ENCODE data around the gene TIGIT. TPM values are rescaled to one million over a fixed set of nuclear protein-coding genes. Genes with fewer than 3 reads are reported as not detected.

The TIGIT gene
- total and polyA plus RNA-seq, 10 of the 15 experiments (the other 5 are each of a cell fraction or from before 2014, with no cell fraction given): 0.08 to 4.7 (median 0.94) TPM

DNA sequence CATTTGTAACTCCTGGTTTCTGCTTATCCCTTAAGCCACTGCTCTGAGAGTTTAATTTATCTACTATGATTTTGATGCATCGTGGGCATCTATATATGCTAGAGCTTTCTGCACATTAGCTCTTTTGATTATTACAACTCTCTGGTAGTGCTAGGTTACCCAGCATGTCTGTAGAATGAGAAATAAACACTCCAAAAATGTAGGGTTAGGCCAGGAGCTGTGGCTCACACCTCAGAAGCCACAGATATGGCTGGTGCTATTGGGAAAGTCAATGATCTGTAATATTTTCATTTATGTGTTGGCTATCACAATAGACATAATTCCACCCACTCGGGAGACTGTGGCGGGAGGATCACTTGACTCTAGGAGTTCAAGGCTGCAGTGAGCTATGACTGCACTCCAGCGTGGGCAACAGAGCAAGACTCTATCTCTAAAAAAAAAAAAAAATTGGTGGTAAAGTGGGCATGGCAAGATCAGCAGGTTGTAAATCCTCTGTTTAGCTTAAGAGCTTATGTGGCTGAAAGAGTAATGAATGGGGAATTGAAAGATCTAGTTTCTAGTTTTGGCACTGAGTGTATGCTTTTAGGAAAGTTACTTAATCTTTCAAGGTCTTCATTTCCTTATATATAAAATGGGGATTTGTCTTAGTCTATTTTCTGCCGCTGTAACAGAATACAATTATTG, 6.3 kb downstream of the TIGIT start:
- no peak overlapping the region for H3K27ac ChIP-seq (ENCODE audit: control insufficient read depth, insufficient read depth)
- intact Hi-C loops (cut with micrococcal nuclease; ENCODE audit: unreplicated experiment) (no loop called here), in situ Hi-C loops (cut with MboI) (no loop called here)
- peak; percentile 75 for ATAC-seq
- POLR2A ChIA-PET: interaction anchor here (1.4 kb wide), 1 partner anchor 8 kb away, joined by 3 read pairs; no protein-coding TSS in a partner anchor
- H3K27me3 ChIP-seq (replicated peaks in 1 of 2; ENCODE audit: control insufficient read depth in 2 of 2, insufficient read depth in 2 of 2, low read length in 1 of 2): no peaks in the 10 kb centered on the region
- no peak overlapping the region for H3K4me3 ChIP-seq
- H3K9ac ChIP-seq (ENCODE audit: control insufficient read depth, insufficient read depth, low read length): no peak overlapping the region
- no TSS peak for BruUV-seq (replicated peaks)
- RAD21 ChIA-PET (ENCODE audit: unreplicated experiment): interaction anchor here (0.7 to 2.1 kb wide), 6 partner anchors 9 to 961 kb away, joined by 3 to 9 read pairs (median 4); no protein-coding TSS in a partner anchor
- no peaks in the 10 kb centered on the region for H3K9me3 ChIP-seq (replicated peaks; ENCODE audit: control insufficient read depth, insufficient read depth, low read length)
- no peak for DNase-seq (ENCODE audit: low read depth, low spot score)
- H3K4me2 ChIP-seq (ENCODE audit: control insufficient read depth, insufficient read depth): peak overlapping the region; percentile 1; the same call in 1 of the 2 replicates
- H2AFZ ChIP-seq (ENCODE audit: control insufficient read depth, low read depth, low read length): no peak overlapping the region
- H3K4me1 ChIP-seq (ENCODE audit: control insufficient read depth, insufficient read depth, low read length): peaks cover 16% of the 10 kb centered on the region
- H4K20me1 ChIP-seq (ENCODE audit: control insufficient read depth, insufficient read depth): no peaks in the 10 kb centered on the region
- CTCF ChIA-PET: interaction anchor here (1.1 to 2.8 kb wide), 9 partner anchors 9 to 147 kb away, joined by 3 to 24 read pairs (median 4); no protein-coding TSS in a partner anchor
- 27% methylated on average over 5 of the region's 5 CpGs for WGBS (ENCODE audit: insufficient coverage, insufficient replicate concordance, low lambda C conversion rate, missing lambda C conversion rate)
- H3K36me3 ChIP-seq (ENCODE audit: control insufficient read depth in 2 of 2, insufficient read depth in 2 of 2, low read length in 1 of 2): no peaks in the 10 kb centered on the region
- SMC1A ChIA-PET (ENCODE audit: uncharacterized antibody, unreplicated experiment): interaction anchor here (0.6 to 3.5 kb wide), 9 partner anchors 7 to 419 kb away, joined by 3 to 27 read pairs (median 5); no protein-coding TSS in a partner anchor
- H3K79me2 ChIP-seq (ENCODE audit: control insufficient read depth, insufficient read depth, low read length): no peaks in the 10 kb centered on the region
- FAIRE-seq: no peak
- TF ChIP-seq RELA (IDR thresholded peaks at IDR 0.05; ENCODE audit: borderline replicate concordance, partially characterized antibody) (no peak), ZSCAN29 (IDR thresholded peaks at IDR 0.05) (no peak), RUNX3 (IDR thresholded peaks at IDR 0.05; ENCODE audit: low read length) (peak; percentile 36; the same call in 1 of the 2 replicates), RCOR1 (conservative IDR thresholded peaks at IDR 0.05; ENCODE audit: low read depth, low read length) (no peak), NFIC (IDR thresholded peaks at IDR 0.05; ENCODE audit: low read depth, low read length) (no peak), JUND (IDR thresholded peaks at IDR 0.05; ENCODE audit: low read depth, low read length) (no peak), KAT2A (conservative IDR thresholded peaks at IDR 0.05; ENCODE audit: control insufficient read depth, low read depth, low read length) (no peak), CREM (IDR thresholded peaks at IDR 0.05; ENCODE audit: low read depth) (no peak), NFXL1 (IDR thresholded peaks at IDR 0.05; ENCODE audit: borderline replicate concordance) (no peak), SP1 (IDR thresholded peaks at IDR 0.05; ENCODE audit: low read depth, low read length) (no peak), ESRRA (IDR thresholded peaks at IDR 0.05; ENCODE audit: low read length) (no peak), ZNF274 (IDR thresholded peaks at IDR 0.05; ENCODE audit: insufficient read depth, insufficient read length) (no peak), IKZF2 (IDR thresholded peaks at IDR 0.05) (peak in 1 of 2 experiments; percentile 12; a peak in 1 of 4 replicates), SIN3A (IDR thresholded peaks at IDR 0.05; ENCODE audit: low read depth, low read length) (no peak), ZNF384 (IDR thresholded peaks at IDR 0.05; ENCODE audit: borderline replicate concordance, low read depth, low read length) (peak; percentile 33; the same call in 1 of the 2 replicates), FOXK2 (IDR thresholded peaks at IDR 0.05) (no peak), SPI1 (IDR thresholded peaks at IDR 0.05; ENCODE audit: borderline replicate concordance, insufficient read depth, low read depth, low read length) (peak; percentile 29; the same call in 1 of the 2 replicates)
- TF ChIP-seq, protein P1, sequence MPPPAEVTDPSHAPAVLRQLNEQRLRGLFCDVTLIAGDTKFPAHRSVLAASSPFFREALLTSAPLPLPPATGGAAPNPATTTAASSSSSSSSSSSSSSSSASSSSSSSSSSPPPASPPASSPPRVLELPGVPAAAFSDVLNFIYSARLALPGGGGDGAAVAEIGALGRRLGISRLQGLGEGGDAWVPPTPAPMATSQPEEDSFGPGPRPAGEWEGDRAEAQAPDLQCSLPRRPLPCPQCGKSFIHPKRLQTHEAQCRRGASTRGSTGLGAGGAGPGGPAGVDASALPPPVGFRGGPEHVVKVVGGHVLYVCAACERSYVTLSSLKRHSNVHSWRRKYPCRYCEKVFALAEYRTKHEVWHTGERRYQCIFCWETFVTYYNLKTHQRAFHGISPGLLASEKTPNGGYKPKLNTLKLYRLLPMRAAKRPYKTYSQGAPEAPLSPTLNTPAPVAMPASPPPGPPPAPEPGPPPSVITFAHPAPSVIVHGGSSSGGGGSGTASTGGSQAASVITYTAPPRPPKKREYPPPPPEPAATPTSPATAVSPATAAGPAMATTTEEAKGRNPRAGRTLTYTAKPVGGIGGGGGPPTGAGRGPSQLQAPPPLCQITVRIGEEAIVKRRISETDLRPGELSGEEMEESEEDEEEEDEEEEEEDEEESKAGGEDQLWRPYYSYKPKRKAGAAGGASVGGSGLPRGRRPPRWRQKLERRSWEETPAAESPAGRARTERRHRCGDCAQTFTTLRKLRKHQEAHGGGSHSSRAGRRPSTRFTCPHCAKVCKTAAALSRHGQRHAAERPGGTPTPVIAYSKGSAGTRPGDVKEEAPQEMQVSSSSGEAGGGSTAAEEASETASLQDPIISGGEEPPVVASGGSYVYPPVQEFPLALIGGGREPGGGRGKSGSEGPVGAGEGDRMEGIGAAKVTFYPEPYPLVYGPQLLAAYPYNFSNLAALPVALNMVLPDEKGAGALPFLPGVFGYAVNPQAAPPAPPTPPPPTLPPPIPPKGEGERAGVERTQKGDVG (CRISPR knock-in tag; IDR thresholded peaks at IDR 0.05): no peak
- TF ChIP-seq, protein P2, sequence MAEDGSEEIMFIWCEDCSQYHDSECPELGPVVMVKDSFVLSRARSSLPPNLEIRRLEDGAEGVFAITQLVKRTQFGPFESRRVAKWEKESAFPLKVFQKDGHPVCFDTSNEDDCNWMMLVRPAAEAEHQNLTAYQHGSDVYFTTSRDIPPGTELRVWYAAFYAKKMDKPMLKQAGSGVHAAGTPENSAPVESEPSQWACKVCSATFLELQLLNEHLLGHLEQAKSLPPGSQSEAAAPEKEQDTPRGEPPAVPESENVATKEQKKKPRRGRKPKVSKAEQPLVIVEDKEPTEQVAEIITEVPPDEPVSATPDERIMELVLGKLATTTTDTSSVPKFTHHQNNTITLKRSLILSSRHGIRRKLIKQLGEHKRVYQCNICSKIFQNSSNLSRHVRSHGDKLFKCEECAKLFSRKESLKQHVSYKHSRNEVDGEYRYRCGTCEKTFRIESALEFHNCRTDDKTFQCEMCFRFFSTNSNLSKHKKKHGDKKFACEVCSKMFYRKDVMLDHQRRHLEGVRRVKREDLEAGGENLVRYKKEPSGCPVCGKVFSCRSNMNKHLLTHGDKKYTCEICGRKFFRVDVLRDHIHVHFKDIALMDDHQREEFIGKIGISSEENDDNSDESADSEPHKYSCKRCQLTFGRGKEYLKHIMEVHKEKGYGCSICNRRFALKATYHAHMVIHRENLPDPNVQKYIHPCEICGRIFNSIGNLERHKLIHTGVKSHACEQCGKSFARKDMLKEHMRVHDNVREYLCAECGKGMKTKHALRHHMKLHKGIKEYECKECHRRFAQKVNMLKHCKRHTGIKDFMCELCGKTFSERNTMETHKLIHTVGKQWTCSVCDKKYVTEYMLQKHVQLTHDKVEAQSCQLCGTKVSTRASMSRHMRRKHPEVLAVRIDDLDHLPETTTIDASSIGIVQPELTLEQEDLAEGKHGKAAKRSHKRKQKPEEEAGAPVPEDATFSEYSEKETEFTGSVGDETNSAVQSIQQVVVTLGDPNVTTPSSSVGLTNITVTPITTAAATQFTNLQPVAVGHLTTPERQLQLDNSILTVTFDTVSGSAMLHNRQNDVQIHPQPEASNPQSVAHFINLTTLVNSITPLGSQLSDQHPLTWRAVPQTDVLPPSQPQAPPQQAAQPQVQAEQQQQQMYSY (CRISPR knock-in tag; IDR thresholded peaks at IDR 0.05): no peak

All from GM12878 (cell line).